ENCODE measurements around the gene ADRM1. TPM values are rescaled to one million over a fixed set of nuclear protein-coding genes. Genes with fewer than 3 reads are reported as not detected.

ADRM1 gene
- total and polyA plus RNA-seq, 12 donors, result 50.6 to 254 (median 126) TPM

GRCh38 chr20:62328684-62329388 lies 26.0 kb downstream of the ADRM1 start:
- WGBS, 4 donors, result 70 to 97% (median 93%) methylated on average over 4 to 26 of the region's 26 CpGs
- Histone ChIP-seq H3K27me3 (no peaks in the 10 kb centered on the region), H3K4me3 (no peak overlapping the region), H3K9me3 (replicated peaks in 1 of 3) (no peaks in the 10 kb centered on the region), H3K36me3 (replicated peaks in 1 of 2) (peaks cover 0 to 93% of the 10 kb centered on the region in 2 donors), H3K27ac (no peak overlapping the region), H3K4me1 (replicated peaks in 1 of 2) (no peaks in the 10 kb centered on the region)
- DNase-seq, result no peak
- intact Hi-C loops (cut with DNase I), result no loop called here
- TF ChIP-seq CTCF (IDR thresholded peaks at IDR 0.05) (no peak), POLR2A (IDR thresholded peaks at IDR 0.05) (no peak)

DNA sequence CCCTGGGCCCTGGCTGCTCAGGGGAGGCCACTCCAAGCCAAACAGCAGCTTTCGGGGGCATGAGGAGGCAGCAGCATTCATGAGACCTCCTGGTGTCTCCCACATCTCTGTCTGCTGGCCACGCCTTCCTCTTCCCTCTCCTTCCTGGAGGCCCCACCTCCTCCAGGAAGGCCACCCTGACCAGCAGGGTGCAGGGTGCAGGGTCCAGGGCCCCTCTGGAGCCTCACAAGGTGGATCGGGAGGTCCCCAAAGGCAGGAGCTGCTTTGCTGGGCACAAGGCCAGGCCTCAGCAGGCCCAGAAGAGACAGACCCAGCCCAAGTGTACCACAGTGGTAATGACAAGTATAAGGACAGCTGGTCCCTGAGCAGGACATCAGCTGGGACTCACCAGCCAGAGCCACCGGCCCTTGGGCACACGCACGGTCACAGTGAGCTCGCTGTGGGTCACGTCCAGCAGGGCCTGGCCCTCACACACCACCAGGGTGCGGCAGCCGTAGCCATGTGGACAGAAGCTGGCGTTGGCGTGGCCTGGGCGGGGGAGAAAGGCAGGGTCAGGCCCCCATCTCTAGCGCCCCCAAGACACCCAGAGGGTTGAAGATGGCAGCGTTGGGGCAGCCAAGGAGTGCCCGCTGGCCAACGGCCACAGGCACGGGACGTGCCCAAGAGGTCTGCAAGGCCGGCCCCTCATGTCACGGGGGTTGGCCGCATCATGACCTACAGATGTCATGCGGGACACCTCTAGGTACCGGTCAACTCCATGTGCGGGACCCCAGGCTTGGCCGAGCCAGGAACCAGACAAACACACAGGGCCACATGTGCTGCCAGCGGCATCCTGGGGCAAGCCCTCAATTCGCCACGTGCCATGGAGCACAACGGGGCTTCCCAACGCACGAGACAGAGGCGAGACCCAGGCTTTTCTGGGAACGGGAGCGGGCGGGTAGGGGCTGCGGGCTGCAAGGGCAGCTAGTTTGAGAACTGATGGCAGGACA lies 26.9 kb downstream of the ADRM1 start:
- WGBS, 4 donors, result 87 to 96% (median 94%) methylated on average over 14 to 37 of the region's 37 CpGs
- TF ChIP-seq CTCF (IDR thresholded peaks at IDR 0.05) (no peak), POLR2A (IDR thresholded peaks at IDR 0.05) (no peak)
- intact Hi-C loops (cut with DNase I), result no loop called here
- DNase-seq, result no peak
- Histone ChIP-seq H3K36me3 (replicated peaks in 1 of 2) (peaks cover 0 to 91% of the 10 kb centered on the region in 2 donors), H3K9me3 (replicated peaks in 1 of 3) (no peaks in the 10 kb centered on the region), H3K27ac (no peak overlapping the region), H3K4me1 (replicated peaks in 1 of 2) (no peaks in the 10 kb centered on the region), H3K4me3 (no peak overlapping the region), H3K27me3 (no peaks in the 10 kb centered on the region)

DNA sequence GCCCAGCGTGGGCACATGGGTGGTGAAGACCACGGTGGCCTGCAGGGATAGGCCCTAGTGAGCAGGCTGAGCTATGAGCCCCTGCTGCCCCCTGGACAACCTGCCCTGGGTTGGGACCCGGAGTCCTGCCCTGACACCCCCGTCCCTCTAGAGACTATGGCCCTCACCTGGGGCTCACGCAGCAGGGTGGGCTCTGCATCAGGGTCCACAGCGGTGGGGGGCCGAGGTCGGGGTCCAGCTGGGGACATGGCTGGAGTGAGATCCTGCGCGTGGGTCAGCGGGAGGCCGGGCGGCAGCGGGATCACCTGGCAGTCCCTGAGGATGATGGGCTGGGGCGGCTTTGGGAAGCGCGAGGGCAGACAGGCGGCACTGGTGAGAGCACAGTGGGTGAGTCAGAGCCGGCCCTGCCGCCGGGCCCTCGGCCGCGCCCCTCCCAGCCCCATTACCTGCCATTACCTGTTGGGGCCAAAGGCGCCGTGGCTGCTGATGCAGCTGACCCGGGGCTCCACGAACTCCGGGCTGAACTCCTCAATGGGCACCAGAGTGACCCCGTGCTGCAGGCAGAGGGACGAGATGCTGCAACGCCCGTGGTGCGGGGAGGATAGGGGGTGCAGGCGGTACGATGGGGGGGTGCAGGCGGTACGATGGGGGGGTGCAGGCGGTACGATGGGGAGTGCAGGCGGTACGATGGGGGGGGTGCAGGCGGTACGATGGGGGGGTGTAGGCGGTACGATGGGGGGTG lies 27.9 kb downstream of the ADRM1 start:
- Histone ChIP-seq H3K9me3 (replicated peaks in 1 of 3) (no peaks in the 10 kb centered on the region), H3K27ac (no peak overlapping the region), H3K27me3 (no peaks in the 10 kb centered on the region), H3K4me3 (no peak overlapping the region), H3K4me1 (replicated peaks in 1 of 2) (no peaks in the 10 kb centered on the region), H3K36me3 (replicated peaks in 1 of 2) (peaks cover 0 to 83% of the 10 kb centered on the region in 2 donors)
- intact Hi-C loops (cut with DNase I), result no loop called here
- no peak for DNase-seq
- 86 to 99% (median 94%) methylated on average over 19 to 46 of the region's 46 CpGs for WGBS, 4 donors
- TF ChIP-seq CTCF (IDR thresholded peaks at IDR 0.05) (no peak), POLR2A (IDR thresholded peaks at IDR 0.05) (no peak)

- Histone ChIP-seq H3K4me1 (replicated peaks in 1 of 2) (no peaks in the 10 kb centered on the region), H3K27me3 (no peaks in the 10 kb centered on the region), H3K9me3 (replicated peaks in 1 of 3) (no peaks in the 10 kb centered on the region), H3K27ac (no peak overlapping the region), H3K36me3 (replicated peaks in 1 of 2) (peaks cover 0 to 79% of the 10 kb centered on the region in 2 donors), H3K4me3 (no peak overlapping the region)
- TF ChIP-seq CTCF (IDR thresholded peaks at IDR 0.05) (no peak), POLR2A (IDR thresholded peaks at IDR 0.05) (no peak)
- WGBS, 4 donors, result 93 to 98% (median 93%) methylated on average over 12 to 19 of the region's 19 CpGs
- intact Hi-C loops (cut with DNase I), result no loop called here
- no peak for DNase-seq
Measured at GRCh38 chr20:62331347-62331746, 28.6 kb downstream of the ADRM1 start.

Measured in adrenal gland (tissue), 12 donors.